Dermis blood vessel endothelial cell (primary cell): Measurements from ENCODE around the gene LRRC71. TPM values are rescaled to one million over a fixed set of nuclear protein-coding genes. Genes with fewer than 3 reads are reported as not detected.

ENCODE experiments used
- DNase-seq: peaks from one replicate; pipeline ENCODE4 v3.0.0; 2010
- total RNA-seq: library from RNA; depleted of rRNA; stranded (reverse); fragments of >200 nt; gene quantifications from 2 replicates; pipeline ENCODE4 v1.2.3, GENCODE V29; 2014

The LRRC71 gene
- total RNA-seq, 1 donor from 2014 or later, result 0.34 TPM

DNA sequence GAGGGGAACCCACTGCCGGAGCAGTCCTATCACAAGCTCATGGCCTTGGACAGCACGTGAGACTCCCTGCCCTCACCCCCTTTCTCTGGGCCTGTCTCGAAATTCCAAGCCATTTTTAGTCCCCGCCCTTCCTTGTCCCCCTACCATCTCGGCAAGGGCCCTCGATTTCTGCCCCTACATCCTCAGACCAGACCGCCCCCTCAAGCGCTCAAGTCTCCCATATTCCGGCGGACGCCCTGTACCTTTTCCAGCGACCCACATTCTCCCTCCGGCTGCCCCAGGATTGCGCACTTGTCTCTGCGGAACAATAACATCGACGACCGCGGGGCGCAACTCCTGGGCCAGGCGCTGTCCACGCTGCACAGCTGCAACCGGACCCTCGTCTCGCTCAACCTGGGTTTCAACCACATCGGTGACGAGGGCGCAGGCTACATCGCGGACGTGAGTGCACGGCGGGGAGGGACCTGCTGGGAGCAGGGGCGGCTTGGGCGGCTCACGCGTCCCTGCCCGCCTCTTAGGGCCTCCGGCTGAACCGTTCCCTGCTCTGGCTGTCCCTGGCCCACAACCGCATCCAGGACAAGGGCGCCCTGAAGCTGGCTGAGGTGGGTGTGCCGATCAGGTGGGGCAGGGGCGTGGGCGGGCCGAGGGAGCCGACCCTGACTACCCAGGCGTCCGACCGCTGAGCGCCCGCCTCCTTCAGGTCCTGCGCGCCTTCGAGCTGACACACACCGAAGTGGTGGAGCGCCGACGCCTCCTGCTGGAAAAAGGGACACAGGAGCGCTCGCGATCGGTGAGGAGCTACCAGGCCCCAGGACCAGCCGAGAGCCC, 7.0 kb downstream of the LRRC71 start:
- DNase-seq, result peak; percentile 90

DNA sequence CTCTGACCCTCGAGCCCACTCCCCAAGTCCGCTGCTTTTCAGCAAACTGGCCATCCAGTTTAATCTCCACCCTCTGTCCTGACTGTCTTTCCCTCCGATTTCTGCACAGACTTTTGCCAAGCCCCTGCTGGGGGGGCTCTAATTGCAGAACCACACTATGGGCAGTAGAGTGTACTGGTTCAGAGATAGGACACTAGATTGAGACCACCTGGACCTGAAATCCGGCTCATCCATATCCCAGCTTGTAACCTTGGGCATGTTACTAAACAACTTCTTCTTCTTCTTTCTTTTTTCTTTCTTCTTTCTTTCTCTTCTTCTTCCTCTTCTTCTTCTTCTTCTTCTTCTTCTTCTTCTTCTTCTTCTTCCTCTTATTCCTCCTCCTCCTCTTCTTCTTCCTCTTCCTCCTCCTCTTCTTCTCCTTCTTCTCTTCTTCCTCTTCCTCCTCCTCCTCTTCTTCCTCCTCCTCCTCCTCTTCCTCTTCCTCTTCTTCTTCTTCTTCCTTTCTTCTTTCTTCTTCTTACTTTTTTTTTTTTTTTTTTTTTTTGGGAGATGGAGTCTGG, 7.7 kb downstream of the LRRC71 start:
- no peak for DNase-seq

DNA sequence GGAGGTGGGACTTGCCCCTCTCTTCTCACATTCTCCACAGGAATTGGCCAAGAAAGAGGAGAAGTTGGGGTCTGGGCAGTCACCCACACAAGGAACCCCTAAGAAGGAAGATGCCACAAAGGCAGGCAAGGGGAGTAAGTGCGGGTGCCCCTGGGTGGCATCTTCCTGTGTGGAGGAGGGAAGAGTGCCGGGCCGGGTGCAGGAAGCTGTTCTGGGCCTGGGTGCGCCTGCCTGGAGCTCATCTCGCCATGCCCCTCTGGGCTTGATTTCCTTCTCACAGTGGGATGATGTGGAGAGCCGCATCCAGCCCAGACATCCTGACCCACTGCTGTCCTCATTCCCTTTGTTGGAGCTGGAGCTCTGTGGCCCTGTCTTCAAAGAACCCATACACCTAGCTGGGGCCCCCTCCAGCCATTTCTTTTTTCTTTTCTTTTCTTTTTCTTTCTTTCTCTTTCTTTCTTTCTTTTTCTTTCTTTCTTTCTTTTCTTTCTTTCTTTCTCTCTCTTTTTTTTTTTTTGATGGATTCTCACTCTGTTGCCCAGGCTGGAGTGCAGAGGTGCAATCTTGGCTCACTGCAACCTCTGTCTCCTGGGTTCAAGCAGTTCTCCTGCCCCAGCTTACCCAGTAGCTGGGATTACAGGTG, 9.3 kb downstream of the LRRC71 start:
- DNase-seq, result no peak

- DNase-seq, result no peak
Measured at GRCh38 chr1:156930483-156930882, 10.1 kb downstream of the LRRC71 start.

GRCh38 chr1:156931211-156931952, 10.9 kb downstream of the LRRC71 start:
- peak; percentile 37 for DNase-seq

DNA sequence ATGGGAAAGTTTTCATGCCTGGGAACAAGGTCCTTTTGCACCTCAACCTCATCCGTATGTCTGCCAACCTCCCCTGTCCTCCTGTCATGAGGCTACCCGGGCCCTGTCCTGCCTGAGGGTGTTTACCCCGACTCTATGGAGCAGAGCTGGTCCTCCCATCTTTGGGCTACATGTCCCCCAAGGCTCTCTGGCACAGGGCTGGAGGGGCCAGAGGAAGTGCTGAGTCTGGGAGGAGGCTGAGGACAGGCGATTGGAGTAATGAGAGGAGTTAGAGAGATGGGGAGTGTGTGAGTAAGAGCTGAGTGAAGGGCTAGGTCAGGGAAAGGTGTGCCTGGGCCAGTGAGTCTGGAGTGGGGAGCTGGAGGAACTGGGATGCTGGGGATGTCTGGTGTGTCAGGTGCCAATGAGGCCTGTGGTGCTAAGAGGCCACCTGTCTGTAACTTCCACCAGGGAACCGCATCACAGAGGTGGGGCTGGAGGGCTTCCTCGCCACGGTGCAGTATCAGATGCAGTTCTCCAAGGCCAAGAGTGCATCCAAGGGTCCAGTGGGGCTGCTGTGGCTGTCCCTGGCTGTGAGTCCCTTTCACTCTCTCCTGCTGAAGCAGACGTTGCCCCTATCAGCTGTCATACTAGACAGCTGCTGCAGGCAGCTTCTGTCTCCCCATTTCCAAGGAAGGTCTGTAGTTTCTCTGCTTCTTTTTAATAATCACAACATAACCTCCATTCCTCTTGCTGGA, 11.7 kb downstream of the LRRC71 start:
- no peak for DNase-seq

DNA sequence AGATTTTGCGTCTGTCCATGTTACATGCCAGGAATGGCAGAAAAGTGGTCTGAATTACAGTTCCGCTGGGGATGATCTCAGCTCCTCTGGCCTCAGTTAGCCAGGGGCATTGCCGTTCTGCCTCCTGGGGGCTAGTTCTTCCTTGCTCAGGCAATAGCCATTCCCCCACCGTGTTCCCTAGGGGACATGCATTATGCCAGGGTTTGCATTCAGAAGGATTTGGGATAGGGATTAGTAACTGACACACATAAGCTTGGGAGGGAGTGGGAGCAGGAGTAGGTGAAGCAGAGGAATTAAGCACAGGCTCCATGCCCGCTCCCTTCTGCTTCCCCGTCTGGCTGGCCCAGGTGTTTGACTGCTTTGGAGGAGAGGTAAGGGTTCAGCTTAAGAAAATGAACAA, 12.7 kb downstream of the LRRC71 start:
- DNase-seq, result no peak

- DNase-seq, result no peak
Measured at GRCh38 chr1:156935505-156936128, 15.2 kb downstream of the LRRC71 start.

GRCh38 chr1:156936191-156936590, 15.8 kb downstream of the LRRC71 start:
- no peak for DNase-seq

- no peak for DNase-seq
Measured at GRCh38 chr1:156936721-156937220, 16.3 kb downstream of the LRRC71 start.

DNA sequence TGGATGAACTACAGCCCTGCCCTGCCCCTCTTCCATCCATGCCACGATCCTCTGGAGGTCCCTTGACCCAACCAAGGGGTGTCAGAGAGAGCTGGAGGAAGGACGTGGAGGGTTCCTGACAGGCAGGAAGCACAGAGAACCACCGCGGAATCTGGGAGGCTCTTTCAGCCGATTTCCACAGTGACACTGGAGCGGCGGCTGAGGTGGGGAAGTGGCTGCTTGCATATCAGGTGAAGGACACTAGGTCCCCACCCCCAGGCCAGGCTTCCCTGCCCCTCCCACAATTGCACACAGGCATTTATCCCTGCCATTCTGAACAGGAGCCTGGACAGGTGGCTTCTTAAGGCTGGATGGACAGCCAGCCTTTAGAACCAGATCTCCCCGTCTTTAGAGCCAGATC, 17.5 kb downstream of the LRRC71 start:
- DNase-seq, result no peak

DNA sequence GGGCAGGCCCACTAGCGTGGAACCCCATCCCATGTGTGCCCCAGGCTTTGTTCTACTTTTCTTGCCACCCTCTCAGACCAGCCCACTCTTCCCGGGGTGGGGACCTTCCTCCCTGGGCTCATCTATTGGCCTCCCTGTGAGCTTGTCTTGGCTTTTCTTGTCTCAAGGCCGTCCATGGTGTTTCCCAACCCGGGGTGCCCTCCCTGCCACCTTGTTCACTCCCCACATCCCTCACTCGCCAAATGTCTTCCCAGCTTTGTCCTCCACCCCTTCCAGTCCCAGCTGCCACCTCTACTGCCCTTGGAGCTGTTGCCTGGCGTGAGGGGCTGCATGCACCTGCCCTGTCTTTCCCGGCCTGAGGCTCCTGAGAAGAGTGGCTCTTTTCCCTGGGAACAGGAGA, 18.4 kb downstream of the LRRC71 start:
- no peak for DNase-seq

GRCh38 chr1:156939786-156940334, 19.4 kb downstream of the LRRC71 start:
- DNase-seq, result no peak

- DNase-seq, result no peak
Measured at GRCh38 chr1:156941675-156942074, 21.2 kb downstream of the LRRC71 start.

DNA sequence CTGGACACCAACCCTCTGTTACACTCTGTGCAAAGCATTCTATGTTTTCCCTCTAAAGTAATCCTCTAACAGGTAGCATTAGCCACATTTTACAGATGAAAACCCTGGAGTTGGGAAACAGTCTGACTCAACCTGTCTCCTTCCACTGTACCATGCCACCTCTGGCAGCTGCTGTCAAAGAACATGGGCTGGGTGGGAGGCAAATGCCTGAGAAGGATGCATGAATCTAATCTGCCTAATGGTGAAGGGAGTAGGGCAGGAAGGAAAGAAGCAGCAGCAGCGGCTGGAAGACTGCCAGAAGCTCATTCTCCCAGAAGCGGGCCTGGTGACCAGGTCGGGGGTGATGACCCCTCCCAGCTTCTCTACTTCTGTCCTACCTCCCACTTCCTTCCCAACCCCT, 21.7 kb downstream of the LRRC71 start:
- DNase-seq, result no peak

DNA sequence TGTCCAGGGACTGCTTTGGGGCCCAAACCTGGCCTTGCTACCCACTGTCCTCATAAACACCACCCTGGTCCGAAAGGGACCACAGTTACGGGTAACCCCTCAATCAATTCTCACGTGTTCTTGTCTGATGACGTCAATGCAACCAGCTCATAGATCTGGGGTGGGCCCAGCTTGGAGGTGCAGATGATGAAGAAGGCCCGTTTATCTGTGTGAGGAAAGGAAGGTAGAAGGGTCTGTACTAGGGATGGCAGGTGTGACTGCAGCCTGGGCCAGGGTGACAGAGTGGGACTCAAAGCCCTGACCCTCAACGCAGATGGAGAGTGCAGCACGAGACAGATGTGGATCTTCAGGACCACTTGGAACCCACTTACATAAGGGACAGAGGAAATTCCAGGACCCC, 22.1 kb downstream of the LRRC71 start:
- DNase-seq, result no peak

DNA sequence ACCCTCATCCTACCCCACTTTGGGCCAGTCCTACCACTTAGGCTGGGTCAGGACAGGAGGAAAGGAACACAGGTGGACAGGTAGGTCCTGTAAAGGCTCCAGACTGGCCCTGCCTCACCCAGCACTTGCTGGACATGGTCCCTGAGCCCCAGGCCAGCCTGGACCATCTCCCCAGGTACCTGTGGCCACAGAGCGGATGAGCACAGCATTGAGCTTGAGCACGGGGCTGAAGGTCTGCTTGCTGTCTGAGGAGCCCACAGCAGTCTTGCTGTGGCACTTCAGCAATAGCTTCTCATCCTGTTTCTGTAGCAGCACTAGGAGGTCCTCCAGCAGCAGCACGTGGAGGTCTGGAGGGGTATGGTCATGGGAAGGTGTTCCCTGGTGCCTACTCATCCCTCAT, 23.3 kb downstream of the LRRC71 start:
- no peak for DNase-seq

- no peak for DNase-seq
Measured at GRCh38 chr1:156944268-156944667, 23.8 kb downstream of the LRRC71 start.

GRCh38 chr1:156944848-156945247, 24.4 kb downstream of the LRRC71 start:
- DNase-seq, result no peak

DNA sequence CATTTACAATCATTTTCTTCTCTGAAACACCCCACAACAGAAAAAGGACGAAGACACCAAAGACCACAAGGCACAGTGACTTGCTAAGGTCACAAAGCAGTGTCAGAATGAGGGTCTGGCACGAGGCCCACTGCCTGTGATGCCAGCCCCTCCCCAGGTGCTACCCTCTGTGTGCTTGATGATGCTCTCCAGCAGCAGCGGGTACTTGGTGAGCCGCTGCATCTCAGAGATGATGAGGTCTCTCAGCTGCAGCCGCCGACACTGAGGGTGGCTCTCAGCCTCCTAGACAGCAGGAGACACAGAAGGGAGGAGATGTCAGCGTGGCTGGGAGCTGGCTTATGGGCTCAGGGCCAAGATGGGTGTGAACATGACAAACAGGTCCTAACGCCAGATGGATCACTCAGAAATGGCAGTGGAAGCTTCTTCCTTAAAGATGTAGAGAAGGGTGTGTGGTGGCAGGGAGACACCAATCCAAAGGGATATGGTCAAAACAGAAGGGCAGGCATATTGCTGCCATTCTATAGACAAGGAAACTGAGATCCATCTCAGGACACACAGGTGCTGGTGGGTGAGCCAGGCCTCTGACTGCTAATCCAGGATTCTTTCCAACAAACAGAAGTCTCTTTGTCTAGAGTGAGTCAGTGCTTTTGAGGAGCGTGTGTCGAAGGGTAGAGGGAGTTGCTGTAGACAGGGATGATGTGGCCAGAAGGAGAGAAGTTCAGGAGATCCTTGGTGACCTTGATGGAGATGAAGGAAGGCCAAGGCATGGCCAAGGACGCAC, 25.6 kb downstream of the LRRC71 start:
- no peak for DNase-seq

- no peak for DNase-seq
Measured at GRCh38 chr1:156947127-156947526, 26.7 kb downstream of the LRRC71 start.
